ENCODE measurements around the gene MTFR1L. TPM values are rescaled to one million over a fixed set of nuclear protein-coding genes. Genes with fewer than 3 reads are reported as not detected.
A peak's percentile ranks its signal among the peaks of the same experiment; 100 is the strongest.

MTFR1L gene
- total and polyA plus RNA-seq, 9 of the 15 experiments (the other 6 are each of a cell fraction or from before 2014, with no cell fraction given), result 41.4 to 98.5 (median 53.7) TPM

DNA sequence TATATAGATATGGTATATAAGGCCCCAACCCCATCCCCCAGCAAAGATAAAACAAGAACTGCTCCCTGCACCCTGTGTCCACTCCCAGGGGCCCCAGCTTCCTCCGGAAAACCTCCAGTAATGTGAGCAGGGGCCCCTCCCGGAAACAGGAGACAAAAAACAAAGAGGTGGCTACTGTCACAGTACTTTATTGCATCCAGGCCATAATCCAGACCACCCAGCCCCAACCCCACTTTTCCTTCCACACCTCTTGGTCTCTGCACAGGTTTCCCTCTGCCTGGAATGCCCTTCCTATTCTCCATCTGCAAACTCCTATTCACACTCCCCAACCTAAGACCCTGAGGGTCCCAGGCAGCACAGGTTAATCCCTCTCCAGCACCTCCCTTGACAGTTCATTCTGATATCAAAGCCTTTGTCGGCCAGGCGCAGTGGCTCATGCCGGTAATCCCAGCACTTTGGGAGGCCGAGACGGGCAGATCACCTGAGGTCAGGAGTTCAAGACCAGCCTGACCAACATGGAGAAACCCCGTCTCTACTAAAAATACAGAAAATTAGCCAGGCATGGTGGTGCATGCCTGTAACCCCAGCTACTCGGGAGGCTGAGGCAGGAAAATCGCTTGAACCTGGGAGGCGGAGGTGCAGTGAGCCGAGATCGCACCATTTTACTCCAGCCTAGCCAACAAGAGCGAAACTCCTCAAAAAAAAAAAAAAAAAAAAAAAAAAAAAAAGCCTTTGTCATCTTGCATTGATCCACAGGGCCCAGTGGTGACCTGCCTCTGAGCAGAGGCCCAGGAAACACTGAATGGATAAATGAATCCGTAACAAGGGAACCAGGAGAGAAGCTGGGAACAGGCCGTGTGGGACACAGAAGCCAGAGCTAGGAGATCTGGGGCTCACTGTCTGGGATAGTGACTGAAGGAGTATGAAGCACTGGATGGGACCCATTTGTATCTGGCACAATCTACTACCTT is 41.8 kb downstream of the MTFR1L start (continued):
- TF ChIP-seq GTF2B (IDR thresholded peaks at IDR 0.05; ENCODE audit: extremely low read depth, insufficient read length) (no peak), ZNF124 (CRISPR knock-in tag; IDR thresholded peaks at IDR 0.05) (no peak), PYGO2 (tag; IDR thresholded peaks at IDR 0.05) (no peak), HMG20A (CRISPR knock-in tag; conservative IDR thresholded peaks at IDR 0.05) (no peak), E2F6 (IDR thresholded peaks at IDR 0.05; ENCODE audit: borderline replicate concordance in 1 of 2, extremely low read depth in 1 of 2, insufficient read depth in 1 of 2, insufficient read length in 1 of 2, low read depth in 1 of 2, low read length in 1 of 2, poor library complexity in 1 of 2, severe bottlenecking in 1 of 2) (no peak), SMAD3 (CRISPR knock-in tag; conservative IDR thresholded peaks at IDR 0.05) (no peak), HNRNPUL1 (IDR thresholded peaks at IDR 0.05; ENCODE audit: low read length) (no peak), SMARCB1 (IDR thresholded peaks at IDR 0.05; ENCODE audit: insufficient read length, low read depth) (no peak), TBL1XR1 (IDR thresholded peaks at IDR 0.05; ENCODE audit: low read length in 2 of 2) (0 out of 4 replicates have a peak, but pooled peaks of 1 of the 2 experiments have one; percentile 5), ARNT (IDR thresholded peaks at IDR 0.05) (peak in 1 of 2 experiments; percentile 44; a peak in 1 of 4 replicates), ILF3 (IDR thresholded peaks at IDR 0.05; ENCODE audit: borderline replicate concordance) (no peak), KDM1A (IDR thresholded peaks at IDR 0.05) (peak; percentile 66 to 70), HOXB6 (CRISPR knock-in tag; IDR thresholded peaks at IDR 0.05; ENCODE audit: borderline replicate concordance) (no peak), TRIM28 (IDR thresholded peaks at IDR 0.05) (no peak), RFX7 (CRISPR knock-in tag; IDR thresholded peaks at IDR 0.05) (0 out of 2 replicates have a peak, but pooled peaks have one; percentile 1), WHSC1 (IDR thresholded peaks at IDR 0.05; ENCODE audit: low read length) (no peak), ZNF165 (CRISPR knock-in tag; IDR thresholded peaks at IDR 0.05; ENCODE audit: borderline replicate concordance) (no peak), YBX1 (IDR thresholded peaks at IDR 0.05) (no peak), SMARCA4 (IDR thresholded peaks at IDR 0.05) (peak; percentile 94)
- TF ChIP-seq, protein P1, sequence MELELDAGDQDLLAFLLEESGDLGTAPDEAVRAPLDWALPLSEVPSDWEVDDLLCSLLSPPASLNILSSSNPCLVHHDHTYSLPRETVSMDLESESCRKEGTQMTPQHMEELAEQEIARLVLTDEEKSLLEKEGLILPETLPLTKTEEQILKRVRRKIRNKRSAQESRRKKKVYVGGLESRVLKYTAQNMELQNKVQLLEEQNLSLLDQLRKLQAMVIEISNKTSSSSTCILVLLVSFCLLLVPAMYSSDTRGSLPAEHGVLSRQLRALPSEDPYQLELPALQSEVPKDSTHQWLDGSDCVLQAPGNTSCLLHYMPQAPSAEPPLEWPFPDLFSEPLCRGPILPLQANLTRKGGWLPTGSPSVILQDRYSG (tag; conservative IDR thresholded peaks at IDR 0.05; ENCODE audit: low read depth), result no peak
- TF ChIP-seq, protein P2, sequence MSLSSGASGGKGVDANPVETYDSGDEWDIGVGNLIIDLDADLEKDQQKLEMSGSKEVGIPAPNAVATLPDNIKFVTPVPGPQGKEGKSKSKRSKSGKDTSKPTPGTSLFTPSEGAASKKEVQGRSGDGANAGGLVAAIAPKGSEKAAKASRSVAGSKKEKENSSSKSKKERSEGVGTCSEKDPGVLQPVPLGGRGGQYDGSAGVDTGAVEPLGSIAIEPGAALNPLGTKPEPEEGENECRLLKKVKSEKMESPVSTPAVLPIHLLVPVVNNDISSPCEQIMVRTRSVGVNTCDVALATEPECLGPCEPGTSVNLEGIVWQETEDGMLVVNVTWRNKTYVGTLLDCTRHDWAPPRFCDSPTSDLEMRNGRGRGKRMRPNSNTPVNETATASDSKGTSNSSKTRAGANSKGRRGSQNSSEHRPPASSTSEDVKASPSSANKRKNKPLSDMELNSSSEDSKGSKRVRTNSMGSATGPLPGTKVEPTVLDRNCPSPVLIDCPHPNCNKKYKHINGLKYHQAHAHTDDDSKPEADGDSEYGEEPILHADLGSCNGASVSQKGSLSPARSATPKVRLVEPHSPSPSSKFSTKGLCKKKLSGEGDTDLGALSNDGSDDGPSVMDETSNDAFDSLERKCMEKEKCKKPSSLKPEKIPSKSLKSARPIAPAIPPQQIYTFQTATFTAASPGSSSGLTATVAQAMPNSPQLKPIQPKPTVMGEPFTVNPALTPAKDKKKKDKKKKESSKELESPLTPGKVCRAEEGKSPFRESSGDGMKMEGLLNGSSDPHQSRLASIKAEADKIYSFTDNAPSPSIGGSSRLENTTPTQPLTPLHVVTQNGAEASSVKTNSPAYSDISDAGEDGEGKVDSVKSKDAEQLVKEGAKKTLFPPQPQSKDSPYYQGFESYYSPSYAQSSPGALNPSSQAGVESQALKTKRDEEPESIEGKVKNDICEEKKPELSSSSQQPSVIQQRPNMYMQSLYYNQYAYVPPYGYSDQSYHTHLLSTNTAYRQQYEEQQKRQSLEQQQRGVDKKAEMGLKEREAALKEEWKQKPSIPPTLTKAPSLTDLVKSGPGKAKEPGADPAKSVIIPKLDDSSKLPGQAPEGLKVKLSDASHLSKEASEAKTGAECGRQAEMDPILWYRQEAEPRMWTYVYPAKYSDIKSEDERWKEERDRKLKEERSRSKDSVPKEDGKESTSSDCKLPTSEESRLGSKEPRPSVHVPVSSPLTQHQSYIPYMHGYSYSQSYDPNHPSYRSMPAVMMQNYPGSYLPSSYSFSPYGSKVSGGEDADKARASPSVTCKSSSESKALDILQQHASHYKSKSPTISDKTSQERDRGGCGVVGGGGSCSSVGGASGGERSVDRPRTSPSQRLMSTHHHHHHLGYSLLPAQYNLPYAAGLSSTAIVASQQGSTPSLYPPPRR (CRISPR knock-in tag; IDR thresholded peaks at IDR 0.05; ENCODE audit: borderline replicate concordance), result no peak
